ENCODE measurements around the gene POLR1G.

Gene POLR1G

GRCh38 chr19:45446295-45446694 lies 39.9 kb downstream of the POLR1G start:
- DNase-seq (ENCODE audit: low spot score): peak; percentile 12

- no peak for DNase-seq (ENCODE audit: low spot score)
Measured at GRCh38 chr19:45446944-45447343, 40.5 kb downstream of the POLR1G start.

GRCh38 chr19:45448425-45448756 lies 41.9 kb downstream of the POLR1G start:
- DNase-seq (ENCODE audit: low spot score): no peak

DNA sequence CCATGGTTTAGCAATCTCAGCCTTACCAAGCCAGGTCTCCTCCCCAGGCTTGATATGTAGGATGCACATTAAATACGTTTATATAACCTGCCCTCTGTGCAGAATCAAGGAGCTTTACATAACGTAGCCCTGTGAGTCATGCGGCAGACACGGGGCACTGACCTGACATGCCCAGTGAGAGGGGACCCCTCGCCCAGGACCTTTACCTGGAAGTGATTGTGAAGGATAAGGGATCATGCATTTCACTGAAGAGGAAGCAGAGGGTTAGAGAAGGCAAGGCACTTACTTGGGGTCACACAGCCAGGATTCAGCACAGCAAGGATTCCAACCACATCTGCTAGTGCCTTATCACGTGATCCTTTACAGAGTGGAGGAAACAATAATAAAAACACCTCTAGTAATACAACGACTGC lies 42.4 kb downstream of the POLR1G start:
- no peak for DNase-seq (ENCODE audit: low spot score)

DNA sequence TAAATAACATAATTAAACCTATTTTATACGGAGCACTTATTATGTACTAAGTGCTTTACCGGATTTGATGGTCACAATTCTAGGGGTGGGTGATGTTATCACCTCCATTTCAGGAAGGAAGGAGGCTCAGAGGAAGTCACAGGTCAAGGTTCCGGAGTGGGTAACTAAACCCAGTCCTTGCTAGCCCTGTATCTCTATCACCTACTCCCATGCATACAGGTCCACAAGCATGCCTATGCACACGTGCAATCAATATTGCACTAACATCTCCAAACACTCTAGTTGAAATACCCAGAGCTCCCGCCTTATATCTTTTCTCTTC lies 43.5 kb downstream of the POLR1G start:
- DNase-seq (ENCODE audit: low spot score): no peak

GRCh38 chr19:45451131-45451849 lies 44.8 kb downstream of the POLR1G start:
- no peak for DNase-seq (ENCODE audit: low spot score)

- no peak for DNase-seq (ENCODE audit: low spot score)
Measured at GRCh38 chr19:45451850-45452387, 45.5 kb downstream of the POLR1G start.

DNA sequence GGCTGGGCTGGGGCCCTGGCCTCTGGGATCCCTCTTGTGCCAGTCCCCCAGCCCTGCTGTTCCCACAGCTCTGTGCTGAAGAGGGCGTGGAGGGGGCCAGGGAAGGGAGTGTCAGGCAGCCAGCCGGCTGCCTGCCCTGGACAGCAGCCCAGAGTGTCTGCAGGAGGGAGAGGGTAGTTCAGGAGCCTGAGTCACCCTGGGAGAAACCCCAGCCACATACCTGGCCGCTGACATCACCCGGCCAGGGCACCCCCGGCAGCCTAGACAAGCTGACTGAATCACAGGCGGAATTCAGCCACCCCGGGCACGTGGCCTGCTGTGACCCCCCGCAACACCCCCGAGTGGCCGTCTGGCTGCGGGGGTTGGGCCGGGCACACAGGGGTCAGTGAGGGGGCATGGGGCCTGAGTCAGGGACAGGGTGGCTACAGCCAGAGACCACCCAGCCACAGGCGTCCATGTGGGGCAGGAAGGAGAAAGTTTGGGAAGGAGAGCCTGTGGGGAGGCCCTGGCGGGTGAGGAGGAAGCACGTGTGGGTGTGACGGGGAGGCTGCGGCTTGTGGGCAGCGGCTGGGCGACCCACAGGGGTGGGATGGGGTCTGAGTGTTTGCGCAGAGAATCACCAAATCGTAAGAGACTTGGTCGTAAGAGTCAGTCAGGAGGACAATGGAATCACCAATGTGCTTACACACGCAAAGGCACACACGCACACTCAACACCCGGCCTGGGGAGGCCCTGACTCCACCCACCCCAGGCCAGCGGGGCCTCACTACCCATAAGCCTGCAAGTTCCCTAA lies 49.5 kb downstream of the POLR1G start:
- peak; percentile 90 for DNase-seq (ENCODE audit: low spot score)

DNA sequence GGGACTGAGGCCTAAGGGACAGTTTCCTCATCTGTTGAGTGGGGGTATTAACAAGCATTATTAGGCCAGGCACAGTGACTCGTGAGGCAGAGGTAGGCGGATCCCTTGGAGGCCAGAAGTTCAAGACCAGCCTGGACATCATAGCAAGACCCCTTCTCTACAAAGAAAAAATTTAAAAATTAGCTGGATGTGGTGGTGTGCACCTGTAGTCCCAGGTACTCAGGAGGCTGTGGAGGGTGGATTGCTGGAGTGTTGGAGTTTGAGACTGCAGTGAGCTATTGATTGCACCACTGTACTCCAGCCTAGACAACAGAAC lies 50.0 kb downstream of the POLR1G start:
- DNase-seq (ENCODE audit: low spot score): no peak

DNA sequence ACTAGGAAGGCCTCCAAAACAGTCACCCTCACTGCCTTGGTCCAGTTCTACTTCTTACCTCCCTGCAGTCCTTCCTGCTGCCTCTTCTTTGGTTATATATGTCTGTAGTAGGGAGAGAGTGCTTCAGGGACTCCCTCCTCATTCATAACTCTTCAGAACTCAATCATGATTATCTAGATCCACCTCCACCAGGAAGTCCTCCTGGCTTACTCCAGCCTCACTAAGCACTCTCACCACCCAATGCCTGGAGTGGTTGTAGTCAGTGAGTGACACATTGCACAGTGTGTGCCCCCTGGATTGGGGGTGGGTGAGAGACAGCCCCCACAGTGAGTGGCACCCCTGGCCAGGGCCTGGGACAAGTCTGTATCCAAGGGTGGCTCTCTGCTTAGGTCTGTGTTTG lies 51.3 kb downstream of the POLR1G start:
- DNase-seq (ENCODE audit: low spot score): no peak
